ENCODE measurements around the gene STMN3. TPM values are rescaled to one million over a fixed set of nuclear protein-coding genes. Genes with fewer than 3 reads are reported as not detected.

Gene STMN3
- polyA plus RNA-seq, 12 donors, result 8.8 to 48.5 (median 11.5) TPM; not detected in 1

GRCh38 chr20:63590218-63591146, 62.7 kb downstream of the STMN3 start:
- no peak for DNase-seq

Other genes starting within 250 kb of the STMN3 start
- 1 to 10 TPM in 11 of 12 donors, not detected in 1; 1.6 to 5.4 (median 2.9) TPM for gene KCNQ2, start 180.8 kb downstream of the STMN3 start, polyA plus RNA-seq (ENCODE audit: insufficient read length in 12 of 12)
- 1,000 to 10,000 TPM in 1 of 12 donors, 100 to 1,000 TPM in 11; 241 to 1,389 (median 612) TPM for gene EEF1A2, start 154.3 kb downstream of the STMN3 start, polyA plus RNA-seq (ENCODE audit: insufficient read length in 12 of 12)
- gene PPDPF, start 132.7 kb downstream of the STMN3 start, polyA plus RNA-seq (ENCODE audit: insufficient read length in 12 of 12), result 1,000 to 10,000 TPM in 1 of 12 donors, 100 to 1,000 TPM in 11; 125 to 1,559 (median 193) TPM
- gene PTK6, start 116.0 kb downstream of the STMN3 start, polyA plus RNA-seq (ENCODE audit: insufficient read length in 12 of 12), result 1 to 10 TPM in 1 of 12 donors, under 1 TPM in 9, not detected in 2; 0.14 to 1.4 (median 0.35) TPM
- gene SRMS, start 105.7 kb downstream of the STMN3 start, polyA plus RNA-seq (ENCODE audit: insufficient read length in 12 of 12), result under 1 TPM in 1 of 12 donors, not detected in 11; 0.08 TPM
- under 1 TPM in 8 of 12 donors, not detected in 4; 0.07 to 0.81 (median 0.17) TPM for gene FNDC11, start 99.3 kb downstream of the STMN3 start, polyA plus RNA-seq (ENCODE audit: insufficient read length in 12 of 12)
- gene HELZ2, start 79.2 kb downstream of the STMN3 start, polyA plus RNA-seq (ENCODE audit: insufficient read length in 12 of 12), result 10 to 100 TPM in 3 of 12 donors, 1 to 10 TPM in 8, not detected in 1; 4.3 to 18.8 (median 6.4) TPM
- gene GMEB2, start 26.3 kb downstream of the STMN3 start, polyA plus RNA-seq (ENCODE audit: insufficient read length in 12 of 12), result 10 to 100 TPM in 1 of 12 donors, 1 to 10 TPM in 10, not detected in 1; 5.8 to 11.0 (median 7.1) TPM
- 10 to 100 TPM in 7 of 12 donors, 1 to 10 TPM in 4, not detected in 1; 8.2 to 18.1 (median 10.8) TPM for gene RTEL1, start 4.9 kb upstream of the STMN3 start, polyA plus RNA-seq (ENCODE audit: insufficient read length in 12 of 12)
- 1 to 10 TPM in 6 of 12 donors, under 1 TPM in 4, not detected in 2; 0.34 to 5.1 (median 1.3) TPM for gene TNFRSF6B, start 43.2 kb upstream of the STMN3 start, polyA plus RNA-seq (ENCODE audit: insufficient read length in 12 of 12)
- gene ARFRP1, start 54.6 kb upstream of the STMN3 start, polyA plus RNA-seq (ENCODE audit: insufficient read length in 12 of 12), result 10 to 100 TPM in 11 of 12 donors, not detected in 1; 21.0 to 29.5 (median 23.0) TPM
- 10 to 100 TPM in 11 of 12 donors, not detected in 1; 10.3 to 44.2 (median 12.0) TPM for gene ZGPAT, start 54.6 kb upstream of the STMN3 start, polyA plus RNA-seq (ENCODE audit: insufficient read length in 12 of 12)
- 10 to 100 TPM in 1 of 12 donors, 1 to 10 TPM in 10, not detected in 1; 1.9 to 11.8 (median 3.6) TPM for gene LIME1, start 83.2 kb upstream of the STMN3 start, polyA plus RNA-seq (ENCODE audit: insufficient read length in 12 of 12)
- gene SLC2A4RG, start 86.4 kb upstream of the STMN3 start, polyA plus RNA-seq (ENCODE audit: insufficient read length in 12 of 12), result 100 to 1,000 TPM in 8 of 12 donors, 10 to 100 TPM in 3, not detected in 1; 81.5 to 182 (median 102) TPM
- gene ZBTB46, start 177.8 kb upstream of the STMN3 start, polyA plus RNA-seq (ENCODE audit: insufficient read length in 12 of 12), result 10 to 100 TPM in 10 of 12 donors, 1 to 10 TPM in 1, not detected in 1; 9.7 to 23.8 (median 15.9) TPM
- not detected for gene ABHD16B, start 208.1 kb upstream of the STMN3 start, polyA plus RNA-seq (ENCODE audit: insufficient read length in 12 of 12)
- gene TPD52L2, start 211.8 kb upstream of the STMN3 start, polyA plus RNA-seq (ENCODE audit: insufficient read length in 12 of 12), result 10 to 100 TPM in 11 of 12 donors, not detected in 1; 69.3 to 87.5 (median 77.7) TPM
- gene DNAJC5, start 241.7 kb upstream of the STMN3 start, polyA plus RNA-seq (ENCODE audit: insufficient read length in 12 of 12), result 10 to 100 TPM in 11 of 12 donors, not detected in 1; 22.3 to 35.9 (median 29.6) TPM

Measured in muscle of arm (tissue), 12 donors.